Measurements from ENCODE around the gene ARL5C.
"Not testable (repeated sequence)": the region's sequence is repeated elsewhere in the genome, so short reads cannot be mapped to it uniquely, and the experiment has no call there.

The ARL5C gene

DNA sequence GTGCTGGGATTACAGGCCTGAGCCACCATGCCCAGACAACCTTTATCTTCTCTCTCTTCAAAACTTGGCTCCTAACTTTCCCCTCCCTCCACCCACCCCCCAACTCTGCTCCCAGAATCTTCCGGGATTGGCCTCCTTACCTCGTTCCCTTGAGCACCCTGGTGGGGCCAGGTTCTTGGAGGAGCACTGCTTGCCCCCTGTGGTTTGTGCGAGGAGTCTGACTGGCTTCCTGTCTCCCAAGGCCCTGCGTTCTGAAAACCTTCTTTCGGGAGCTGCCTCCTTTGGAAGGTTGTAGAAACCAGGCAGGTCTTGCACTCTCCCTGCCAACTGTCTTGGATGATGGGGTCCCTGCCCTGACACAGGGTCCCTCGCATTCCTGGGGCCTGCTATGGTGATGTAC lies 34.3 kb downstream of the ARL5C start:
- no peak overlapping the region for H2AFZ ChIP-seq (ENCODE audit: low read depth, low read length, severe bottlenecking)
- H3K4me3 ChIP-seq (ENCODE audit: insufficient read depth, low read length, poor library complexity, severe bottlenecking) = no peak overlapping the region
- H3K9me3 ChIP-seq (ENCODE audit: insufficient read depth, low read length) = no peaks in the 10 kb centered on the region
- H3K79me2 ChIP-seq (ENCODE audit: insufficient read depth, low read length) = no peaks in the 10 kb centered on the region
- H3F3A ChIP-seq (ENCODE audit: insufficient read depth) = no peaks in the 10 kb centered on the region
- no peaks in the 10 kb centered on the region for H3K9me2 ChIP-seq (replicated peaks; ENCODE audit: insufficient read depth, low read length)
- no peak for TF ChIP-seq EZH2phosphoT487 (conservative IDR thresholded peaks at IDR 0.05; ENCODE audit: low read length)
- TF ChIP-seq, protein P1, sequence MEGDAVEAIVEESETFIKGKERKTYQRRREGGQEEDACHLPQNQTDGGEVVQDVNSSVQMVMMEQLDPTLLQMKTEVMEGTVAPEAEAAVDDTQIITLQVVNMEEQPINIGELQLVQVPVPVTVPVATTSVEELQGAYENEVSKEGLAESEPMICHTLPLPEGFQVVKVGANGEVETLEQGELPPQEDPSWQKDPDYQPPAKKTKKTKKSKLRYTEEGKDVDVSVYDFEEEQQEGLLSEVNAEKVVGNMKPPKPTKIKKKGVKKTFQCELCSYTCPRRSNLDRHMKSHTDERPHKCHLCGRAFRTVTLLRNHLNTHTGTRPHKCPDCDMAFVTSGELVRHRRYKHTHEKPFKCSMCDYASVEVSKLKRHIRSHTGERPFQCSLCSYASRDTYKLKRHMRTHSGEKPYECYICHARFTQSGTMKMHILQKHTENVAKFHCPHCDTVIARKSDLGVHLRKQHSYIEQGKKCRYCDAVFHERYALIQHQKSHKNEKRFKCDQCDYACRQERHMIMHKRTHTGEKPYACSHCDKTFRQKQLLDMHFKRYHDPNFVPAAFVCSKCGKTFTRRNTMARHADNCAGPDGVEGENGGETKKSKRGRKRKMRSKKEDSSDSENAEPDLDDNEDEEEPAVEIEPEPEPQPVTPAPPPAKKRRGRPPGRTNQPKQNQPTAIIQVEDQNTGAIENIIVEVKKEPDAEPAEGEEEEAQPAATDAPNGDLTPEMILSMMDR (IDR thresholded peaks at IDR 0.05; ENCODE audit: insufficient read depth, low read length, poor library complexity, severe bottlenecking) = no peak
- H3K9ac ChIP-seq (ENCODE audit: low read length) = no peak overlapping the region
- H4K20me1 ChIP-seq (ENCODE audit: low read depth, low read length) = no peaks in the 10 kb centered on the region
- H3K4me2 ChIP-seq (ENCODE audit: low read depth, low read length, poor library complexity, severe bottlenecking) = no peak overlapping the region
- H3K27ac ChIP-seq (ENCODE audit: low read depth, low read length) = no peak overlapping the region
- no peaks in the 10 kb centered on the region for H3K36me3 ChIP-seq (ENCODE audit: low read length)
- no peaks in the 10 kb centered on the region for H3K27me3 ChIP-seq (ENCODE audit: low read length)

DNA sequence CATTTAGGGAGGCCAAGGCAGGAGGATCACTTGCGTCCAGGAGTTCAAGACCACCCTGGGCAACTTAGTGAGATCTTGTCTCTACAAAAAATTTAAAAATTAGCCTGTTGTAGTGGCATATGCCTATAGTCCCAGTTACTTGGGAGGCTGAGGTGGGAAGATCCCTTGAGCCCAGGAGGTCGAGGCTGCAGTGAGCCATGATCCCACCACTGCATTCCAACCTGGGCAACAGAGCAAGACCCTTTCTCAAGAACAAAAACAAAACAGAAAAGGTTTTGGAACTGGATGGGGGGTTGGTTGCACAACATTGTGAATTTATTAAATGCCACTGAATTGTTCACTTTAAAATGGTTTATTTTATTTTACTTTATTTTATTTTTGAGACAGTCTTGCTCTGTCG lies 35.8 kb downstream of the ARL5C start:
- H3K79me2 ChIP-seq (ENCODE audit: insufficient read depth, low read length) = no peaks in the 10 kb centered on the region
- H3K36me3 ChIP-seq (ENCODE audit: low read length) = no peaks in the 10 kb centered on the region
- no peaks in the 10 kb centered on the region for H4K20me1 ChIP-seq (ENCODE audit: low read depth, low read length)
- no peaks in the 10 kb centered on the region for H3K27me3 ChIP-seq (ENCODE audit: low read length)
- no peak overlapping the region for H3K27ac ChIP-seq (ENCODE audit: low read depth, low read length)
- no peak overlapping the region for H3K4me3 ChIP-seq (ENCODE audit: insufficient read depth, low read length, poor library complexity, severe bottlenecking)
- no peak overlapping the region for H2AFZ ChIP-seq (ENCODE audit: low read depth, low read length, severe bottlenecking)
- H3F3A ChIP-seq (ENCODE audit: insufficient read depth) = no peaks in the 10 kb centered on the region
- TF ChIP-seq EZH2phosphoT487 (conservative IDR thresholded peaks at IDR 0.05; ENCODE audit: low read length) = no peak
- TF ChIP-seq, protein P1 (IDR thresholded peaks at IDR 0.05; ENCODE audit: insufficient read depth, low read length, poor library complexity, severe bottlenecking) = no peak
- H3K9ac ChIP-seq (ENCODE audit: low read length) = no peak overlapping the region
- H3K4me2 ChIP-seq (ENCODE audit: low read depth, low read length, poor library complexity, severe bottlenecking) = no peak overlapping the region
- no peaks in the 10 kb centered on the region for H3K9me2 ChIP-seq (replicated peaks; ENCODE audit: insufficient read depth, low read length)
- no peaks in the 10 kb centered on the region for H3K9me3 ChIP-seq (ENCODE audit: insufficient read depth, low read length)

DNA sequence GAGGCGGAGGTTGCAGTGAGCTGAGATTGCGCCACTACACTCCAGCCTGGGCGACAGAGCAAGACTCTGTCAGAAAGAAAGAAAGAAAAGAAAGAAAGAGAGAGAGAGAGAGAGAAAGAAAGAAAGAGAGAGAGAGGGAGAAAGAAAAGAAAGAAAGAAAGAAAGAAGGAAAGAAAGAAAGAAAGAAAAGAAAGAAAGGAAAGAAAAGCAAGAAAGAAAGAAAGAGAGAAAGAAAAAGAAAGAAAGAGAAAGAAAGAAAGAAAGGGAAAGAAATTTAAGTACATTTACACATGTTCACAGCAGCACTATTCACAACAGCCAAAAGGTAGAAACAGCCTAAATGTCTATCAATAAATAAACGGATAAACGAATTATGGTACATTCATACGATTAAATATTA lies 36.4 kb downstream of the ARL5C start:
- not testable (repeated sequence) for H3K27ac ChIP-seq (ENCODE audit: low read depth, low read length); H3K79me2 ChIP-seq (ENCODE audit: insufficient read depth, low read length); H3K9ac ChIP-seq (ENCODE audit: low read length); H3K27me3 ChIP-seq (ENCODE audit: low read length); H3K36me3 ChIP-seq (ENCODE audit: low read length); H3K4me2 ChIP-seq (ENCODE audit: low read depth, low read length, poor library complexity, severe bottlenecking); H2AFZ ChIP-seq (ENCODE audit: low read depth, low read length, severe bottlenecking); H3K9me3 ChIP-seq (ENCODE audit: insufficient read depth, low read length); H3K4me3 ChIP-seq (ENCODE audit: insufficient read depth, low read length, poor library complexity, severe bottlenecking); H3K9me2 ChIP-seq (replicated peaks; ENCODE audit: insufficient read depth, low read length); H4K20me1 ChIP-seq (ENCODE audit: low read depth, low read length); H3F3A ChIP-seq (ENCODE audit: insufficient read depth)

DNA sequence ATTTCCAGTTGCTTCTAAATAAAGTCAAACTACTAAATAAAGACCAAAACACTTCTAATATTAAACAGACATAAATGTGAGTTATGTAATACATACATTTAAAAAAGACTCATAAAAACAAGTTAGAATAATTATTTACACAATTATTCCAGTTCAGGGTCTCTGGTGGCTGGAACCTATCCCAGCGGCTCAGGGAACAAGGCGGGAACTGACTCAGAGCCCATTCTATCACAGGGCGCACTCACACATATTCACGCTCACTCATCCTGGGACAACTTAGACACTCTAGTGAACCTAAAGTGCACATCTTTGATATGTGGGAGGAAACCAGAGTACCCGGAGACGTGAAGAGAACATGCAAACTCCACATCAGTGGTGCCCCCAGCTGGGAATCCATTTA lies 39.5 kb downstream of the ARL5C start:
- H4K20me1 ChIP-seq (ENCODE audit: low read depth, low read length) = no peaks in the 10 kb centered on the region
- H3K9me3 ChIP-seq (ENCODE audit: insufficient read depth, low read length) = no peaks in the 10 kb centered on the region
- no peaks in the 10 kb centered on the region for H3K36me3 ChIP-seq (ENCODE audit: low read length)
- no peaks in the 10 kb centered on the region for H3K27me3 ChIP-seq (ENCODE audit: low read length)
- H3F3A ChIP-seq (ENCODE audit: insufficient read depth) = no peaks in the 10 kb centered on the region
- H3K9me2 ChIP-seq (replicated peaks; ENCODE audit: insufficient read depth, low read length) = no peaks in the 10 kb centered on the region
- no peak overlapping the region for H2AFZ ChIP-seq (ENCODE audit: low read depth, low read length, severe bottlenecking)
- H3K27ac ChIP-seq (ENCODE audit: low read depth, low read length) = no peak overlapping the region
- no peak overlapping the region for H3K4me3 ChIP-seq (ENCODE audit: insufficient read depth, low read length, poor library complexity, severe bottlenecking)
- no peaks in the 10 kb centered on the region for H3K79me2 ChIP-seq (ENCODE audit: insufficient read depth, low read length)
- no peak overlapping the region for H3K4me2 ChIP-seq (ENCODE audit: low read depth, low read length, poor library complexity, severe bottlenecking)
- no peak for TF ChIP-seq EZH2phosphoT487 (conservative IDR thresholded peaks at IDR 0.05; ENCODE audit: low read length)
- no peak overlapping the region for H3K9ac ChIP-seq (ENCODE audit: low read length)

Data from SU-DHL-6 (cell line).